ENCODE data around the gene DCANP1. TPM values are rescaled to one million over a fixed set of nuclear protein-coding genes. Genes with fewer than 3 reads are reported as not detected.

The DCANP1 gene
- total and polyA plus RNA-seq, 2 of the 13 experiments (the other 11 are each of a cell fraction or from before 2014, with no cell fraction given): not detected

DNA sequence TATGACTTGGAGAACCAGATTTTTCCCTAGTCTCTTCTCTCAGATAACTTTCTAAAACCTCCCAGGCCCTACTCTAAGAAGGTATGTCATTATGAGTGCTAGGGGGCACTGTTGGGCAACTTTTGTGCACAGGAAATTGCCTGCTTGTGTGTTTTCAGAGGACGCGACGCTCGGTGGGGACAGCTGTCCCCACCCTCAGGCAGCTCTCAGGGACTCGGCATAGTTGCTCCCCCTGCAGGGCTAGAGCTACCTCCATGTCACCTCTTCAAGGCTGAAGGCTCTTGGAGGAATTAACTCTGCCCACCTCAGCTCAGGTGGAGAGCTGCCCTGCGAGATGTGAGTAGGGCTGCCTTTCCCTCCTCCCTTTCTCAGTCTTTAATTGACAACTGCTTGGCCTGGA lies 15.2 kb upstream of the DCANP1 start (continued):
- TF ChIP-seq MAFK (conservative IDR thresholded peaks at IDR 0.05 in 1 of 2, IDR thresholded peaks at IDR 0.05 in 1 of 2; ENCODE audit: low read length in 2 of 2): 0 out of 4 replicates have a peak, but pooled peaks of 1 of the 2 experiments have one; percentile 30
- peak; percentile 45 for TF ChIP-seq TEAD3 (CRISPR knock-in tag; optimal IDR thresholded peaks at IDR 0.05; ENCODE audit: borderline replicate concordance)
- TF ChIP-seq IKZF4 (CRISPR knock-in tag; IDR thresholded peaks at IDR 0.05; ENCODE audit: borderline replicate concordance, low read depth, not compliant biosample characterization): no peak
- TF ChIP-seq KLF16 (CRISPR knock-in tag; IDR thresholded peaks at IDR 0.05): peak in 1 of 2 experiments; percentile 46; a peak in 1 of 4 replicates
- TF ChIP-seq, protein P1, sequence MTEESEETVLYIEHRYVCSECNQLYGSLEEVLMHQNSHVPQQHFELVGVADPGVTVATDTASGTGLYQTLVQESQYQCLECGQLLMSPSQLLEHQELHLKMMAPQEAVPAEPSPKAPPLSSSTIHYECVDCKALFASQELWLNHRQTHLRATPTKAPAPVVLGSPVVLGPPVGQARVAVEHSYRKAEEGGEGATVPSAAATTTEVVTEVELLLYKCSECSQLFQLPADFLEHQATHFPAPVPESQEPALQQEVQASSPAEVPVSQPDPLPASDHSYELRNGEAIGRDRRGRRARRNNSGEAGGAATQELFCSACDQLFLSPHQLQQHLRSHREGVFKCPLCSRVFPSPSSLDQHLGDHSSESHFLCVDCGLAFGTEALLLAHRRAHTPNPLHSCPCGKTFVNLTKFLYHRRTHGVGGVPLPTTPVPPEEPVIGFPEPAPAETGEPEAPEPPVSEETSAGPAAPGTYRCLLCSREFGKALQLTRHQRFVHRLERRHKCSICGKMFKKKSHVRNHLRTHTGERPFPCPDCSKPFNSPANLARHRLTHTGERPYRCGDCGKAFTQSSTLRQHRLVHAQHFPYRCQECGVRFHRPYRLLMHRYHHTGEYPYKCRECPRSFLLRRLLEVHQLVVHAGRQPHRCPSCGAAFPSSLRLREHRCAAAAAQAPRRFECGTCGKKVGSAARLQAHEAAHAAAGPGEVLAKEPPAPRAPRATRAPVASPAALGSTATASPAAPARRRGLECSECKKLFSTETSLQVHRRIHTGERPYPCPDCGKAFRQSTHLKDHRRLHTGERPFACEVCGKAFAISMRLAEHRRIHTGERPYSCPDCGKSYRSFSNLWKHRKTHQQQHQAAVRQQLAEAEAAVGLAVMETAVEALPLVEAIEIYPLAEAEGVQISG (CRISPR knock-in tag; IDR thresholded peaks at IDR 0.05): no peak
- no peak for TF ChIP-seq TEF (CRISPR knock-in tag; IDR thresholded peaks at IDR 0.05)
- TF ChIP-seq, protein P2, sequence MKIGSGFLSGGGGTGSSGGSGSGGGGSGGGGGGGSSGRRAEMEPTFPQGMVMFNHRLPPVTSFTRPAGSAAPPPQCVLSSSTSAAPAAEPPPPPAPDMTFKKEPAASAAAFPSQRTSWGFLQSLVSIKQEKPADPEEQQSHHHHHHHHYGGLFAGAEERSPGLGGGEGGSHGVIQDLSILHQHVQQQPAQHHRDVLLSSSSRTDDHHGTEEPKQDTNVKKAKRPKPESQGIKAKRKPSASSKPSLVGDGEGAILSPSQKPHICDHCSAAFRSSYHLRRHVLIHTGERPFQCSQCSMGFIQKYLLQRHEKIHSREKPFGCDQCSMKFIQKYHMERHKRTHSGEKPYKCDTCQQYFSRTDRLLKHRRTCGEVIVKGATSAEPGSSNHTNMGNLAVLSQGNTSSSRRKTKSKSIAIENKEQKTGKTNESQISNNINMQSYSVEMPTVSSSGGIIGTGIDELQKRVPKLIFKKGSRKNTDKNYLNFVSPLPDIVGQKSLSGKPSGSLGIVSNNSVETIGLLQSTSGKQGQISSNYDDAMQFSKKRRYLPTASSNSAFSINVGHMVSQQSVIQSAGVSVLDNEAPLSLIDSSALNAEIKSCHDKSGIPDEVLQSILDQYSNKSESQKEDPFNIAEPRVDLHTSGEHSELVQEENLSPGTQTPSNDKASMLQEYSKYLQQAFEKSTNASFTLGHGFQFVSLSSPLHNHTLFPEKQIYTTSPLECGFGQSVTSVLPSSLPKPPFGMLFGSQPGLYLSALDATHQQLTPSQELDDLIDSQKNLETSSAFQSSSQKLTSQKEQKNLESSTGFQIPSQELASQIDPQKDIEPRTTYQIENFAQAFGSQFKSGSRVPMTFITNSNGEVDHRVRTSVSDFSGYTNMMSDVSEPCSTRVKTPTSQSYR (CRISPR knock-in tag; IDR thresholded peaks at IDR 0.05; ENCODE audit: borderline replicate concordance): no peak
- TF ChIP-seq STAG1 (CRISPR knock-in tag; IDR thresholded peaks at IDR 0.05): peak; percentile 83
- TF ChIP-seq IRF2 (CRISPR knock-in tag; IDR thresholded peaks at IDR 0.05): 0 out of 2 replicates have a peak, but pooled peaks have one; percentile 28
- TF ChIP-seq NCOR1 (IDR thresholded peaks at IDR 0.05; ENCODE audit: borderline replicate concordance, low read length): no peak
- TF ChIP-seq RAD21 (CRISPR knock-in tag; IDR thresholded peaks at IDR 0.05): peak; percentile 80
- TF ChIP-seq MLLT10 (CRISPR knock-in tag; IDR thresholded peaks at IDR 0.05): no peak
- no peak for TF ChIP-seq SIN3A (IDR thresholded peaks at IDR 0.05; ENCODE audit: borderline replicate concordance, low read depth, low read length)
- TF ChIP-seq, protein P3, sequence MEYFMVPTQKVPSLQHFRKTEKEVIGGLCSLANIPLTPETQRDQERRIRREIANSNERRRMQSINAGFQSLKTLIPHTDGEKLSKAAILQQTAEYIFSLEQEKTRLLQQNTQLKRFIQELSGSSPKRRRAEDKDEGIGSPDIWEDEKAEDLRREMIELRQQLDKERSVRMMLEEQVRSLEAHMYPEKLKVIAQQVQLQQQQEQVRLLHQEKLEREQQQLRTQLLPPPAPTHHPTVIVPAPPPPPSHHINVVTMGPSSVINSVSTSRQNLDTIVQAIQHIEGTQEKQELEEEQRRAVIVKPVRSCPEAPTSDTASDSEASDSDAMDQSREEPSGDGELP (IDR thresholded peaks at IDR 0.05; ENCODE audit: borderline replicate concordance, low read depth): peak; percentile 40; the same call in 1 of the 2 replicates

Measured in HepG2 (cell line).